Embryonic facial prominence (tissue), 1 donor: Measurements from ENCODE around the gene UBR3.
"Not testable (repeated sequence)": the region's sequence is repeated elsewhere in the genome, so short reads cannot be mapped to it uniquely, and the experiment has no call there.

Experiments
- DNase-seq: peaks from one replicate; pipeline ENCODE4 v3.0.0-alpha.2; 2016; ENCODE audit errors: extremely low spot score

UBR3 gene

DNA sequence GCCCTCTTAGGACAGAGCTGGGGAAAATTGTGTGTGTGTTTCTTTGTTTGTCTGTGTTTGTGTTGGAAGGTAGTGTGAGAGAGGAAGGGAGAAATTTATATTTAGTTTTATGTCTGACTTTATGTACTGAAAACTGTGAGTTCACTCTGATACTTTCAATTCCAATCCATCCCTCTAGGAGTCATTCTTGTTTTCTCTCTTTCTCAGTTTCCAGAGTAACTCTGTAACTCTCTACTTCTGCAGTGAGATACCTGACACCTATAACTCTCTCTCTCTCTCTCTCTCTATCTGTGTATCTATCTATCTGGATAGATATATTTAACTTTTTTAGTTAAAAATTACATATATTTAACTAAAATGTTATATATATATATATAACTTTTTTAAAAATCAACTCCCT is 128.7 kb downstream of the UBR3 start:
- no peak for DNase-seq

DNA sequence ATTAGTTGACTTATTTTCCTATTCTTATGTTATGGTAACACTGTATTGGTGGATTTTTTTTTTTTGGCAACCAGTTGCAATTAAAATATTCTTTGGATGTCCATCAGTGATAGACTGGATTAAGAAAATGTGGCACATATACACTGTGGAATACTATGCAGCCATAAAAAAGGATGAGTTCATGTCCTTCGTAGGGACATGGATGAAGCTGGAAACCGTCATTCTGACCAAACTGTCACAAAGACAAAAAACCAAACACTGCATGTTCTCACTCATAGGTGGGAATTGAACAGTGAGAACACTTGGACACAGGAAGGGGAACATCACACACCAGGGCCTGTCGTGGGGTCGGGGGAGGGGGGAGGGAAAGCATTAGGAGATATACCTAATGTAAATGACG is 130.0 kb downstream of the UBR3 start:
- DNase-seq, result not testable (repeated sequence)

DNA sequence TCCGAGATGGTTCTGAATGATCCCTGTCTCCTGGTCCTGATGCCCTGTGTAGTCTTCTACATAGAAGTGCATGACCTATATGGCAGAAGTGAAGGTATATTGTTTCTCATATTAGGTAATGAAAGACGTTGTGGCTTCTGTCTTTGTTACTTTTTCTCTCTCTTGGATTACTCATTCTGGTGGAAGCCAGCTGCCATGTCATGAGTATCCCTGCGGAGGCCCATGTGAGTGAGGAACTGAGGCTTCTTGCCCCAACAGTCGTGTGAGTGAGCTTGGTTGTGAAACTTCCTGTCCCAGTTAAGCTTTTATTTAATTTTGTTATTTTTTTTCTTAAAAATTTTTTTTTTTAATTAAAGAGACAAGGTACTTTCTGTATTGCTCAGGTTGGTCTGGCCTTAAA is 134.7 kb downstream of the UBR3 start:
- no peak for DNase-seq

DNA sequence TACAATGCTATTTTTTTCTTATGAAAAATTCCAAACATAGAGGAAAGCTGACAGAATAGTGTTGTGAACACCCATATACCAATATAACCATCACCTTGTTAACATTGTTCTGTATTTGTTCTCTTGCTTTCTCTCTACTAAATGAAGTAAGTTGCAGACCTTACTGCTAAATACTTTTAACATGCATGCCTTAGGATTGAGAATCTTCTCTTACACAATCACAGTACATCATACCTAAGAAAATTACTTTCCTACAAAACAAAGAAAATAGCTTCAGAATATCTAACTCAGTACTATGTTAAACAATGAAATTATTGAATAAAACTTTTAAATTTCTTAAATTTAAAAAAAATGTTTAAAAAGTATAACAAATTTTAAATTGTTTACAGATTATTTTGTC is 136.5 kb downstream of the UBR3 start:
- no peak for DNase-seq

DNA sequence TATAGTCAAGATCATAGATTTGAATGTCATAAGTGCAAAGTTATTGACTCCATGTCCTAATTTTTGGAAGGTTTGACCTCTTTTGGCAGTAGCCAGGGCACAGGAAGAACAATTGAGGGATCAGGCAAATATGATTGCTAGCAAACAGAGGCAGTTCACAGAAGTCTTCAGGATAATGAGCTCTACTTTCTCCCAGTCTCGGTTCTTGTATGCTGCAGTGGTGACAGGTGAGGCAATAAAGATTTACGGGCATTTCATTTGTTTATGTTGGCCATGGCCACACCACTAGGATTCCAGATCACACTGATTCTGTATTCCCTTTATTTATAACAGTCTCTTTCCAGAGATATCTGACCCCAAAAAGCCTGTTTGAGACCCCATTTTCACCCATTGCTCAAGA is 137.5 kb downstream of the UBR3 start:
- DNase-seq, result no peak

DNA sequence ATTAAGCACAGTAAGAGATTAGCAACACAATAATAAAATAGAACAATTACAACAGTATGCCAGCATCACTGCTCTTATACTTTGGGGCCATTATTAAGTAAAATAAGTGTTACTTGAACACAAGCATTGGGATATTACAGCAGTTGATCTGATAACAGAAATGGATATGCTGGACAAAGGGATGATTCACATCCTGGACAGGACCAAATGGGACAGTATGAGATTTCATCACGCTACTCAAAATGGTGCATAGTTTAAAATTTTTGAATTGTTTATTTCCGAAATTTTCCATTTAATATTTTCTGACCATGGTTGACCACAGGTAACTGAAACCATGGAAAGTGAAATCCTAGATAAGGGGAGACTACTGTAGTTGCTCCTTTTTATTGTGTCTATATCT is 138.2 kb downstream of the UBR3 start:
- DNase-seq, result no peak

DNA sequence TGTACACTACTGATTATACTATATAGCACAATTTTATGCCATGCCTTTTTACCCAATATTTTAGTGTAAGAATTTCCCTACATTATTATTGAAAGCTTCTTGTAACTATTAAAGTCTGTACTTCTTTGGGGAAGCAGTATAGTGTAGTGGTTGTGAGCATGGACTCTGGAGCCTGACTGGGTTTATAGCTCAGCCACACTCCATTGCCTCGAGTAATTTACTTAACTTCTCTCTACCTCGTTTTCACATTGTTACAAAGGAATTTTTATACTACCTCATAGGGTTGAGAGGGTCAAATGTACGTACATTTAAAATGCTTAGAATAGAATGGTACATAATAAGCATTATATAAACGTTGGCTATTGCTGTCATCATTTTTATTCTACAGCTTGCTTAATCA is 139.2 kb downstream of the UBR3 start:
- no peak for DNase-seq

DNA sequence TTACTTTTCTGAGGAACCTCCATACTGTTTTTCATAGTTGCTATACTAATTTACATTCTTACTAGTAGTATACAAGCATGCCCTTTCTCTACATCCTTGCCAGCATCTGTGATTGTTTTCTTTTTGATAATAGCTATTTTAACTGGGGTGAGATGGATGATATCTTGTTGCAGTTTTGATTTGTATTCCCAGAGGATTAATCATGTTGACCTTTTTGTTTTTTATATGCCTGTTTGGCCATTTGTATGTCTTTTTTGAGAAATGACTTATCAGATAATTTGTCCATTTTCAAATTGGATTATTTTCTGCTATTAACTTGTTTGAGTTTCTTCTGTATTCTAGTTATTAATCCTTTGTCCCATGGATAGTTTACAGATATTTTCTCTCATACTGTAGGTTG is 141.5 kb downstream of the UBR3 start:
- DNase-seq, result no peak

DNA sequence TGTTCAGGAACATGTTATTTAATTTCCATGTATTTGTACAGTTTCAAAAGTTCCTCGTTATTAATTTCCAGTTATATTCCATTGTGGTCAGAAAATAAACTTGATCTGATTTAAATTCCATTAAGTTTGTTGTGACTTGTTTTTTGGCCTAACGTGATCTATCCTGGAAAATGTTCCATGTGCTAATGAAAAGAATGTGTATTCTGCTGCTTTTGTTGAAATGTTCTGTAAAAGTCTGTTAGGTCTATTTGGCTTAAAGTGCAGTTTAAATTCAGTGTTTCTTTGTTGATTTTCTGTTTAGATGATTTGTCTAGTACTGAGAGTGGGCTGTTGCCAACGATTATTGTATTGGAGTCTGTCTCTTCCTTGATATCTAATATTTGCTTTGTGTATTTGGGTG is 148.0 kb downstream of the UBR3 start:
- no peak for DNase-seq

DNA sequence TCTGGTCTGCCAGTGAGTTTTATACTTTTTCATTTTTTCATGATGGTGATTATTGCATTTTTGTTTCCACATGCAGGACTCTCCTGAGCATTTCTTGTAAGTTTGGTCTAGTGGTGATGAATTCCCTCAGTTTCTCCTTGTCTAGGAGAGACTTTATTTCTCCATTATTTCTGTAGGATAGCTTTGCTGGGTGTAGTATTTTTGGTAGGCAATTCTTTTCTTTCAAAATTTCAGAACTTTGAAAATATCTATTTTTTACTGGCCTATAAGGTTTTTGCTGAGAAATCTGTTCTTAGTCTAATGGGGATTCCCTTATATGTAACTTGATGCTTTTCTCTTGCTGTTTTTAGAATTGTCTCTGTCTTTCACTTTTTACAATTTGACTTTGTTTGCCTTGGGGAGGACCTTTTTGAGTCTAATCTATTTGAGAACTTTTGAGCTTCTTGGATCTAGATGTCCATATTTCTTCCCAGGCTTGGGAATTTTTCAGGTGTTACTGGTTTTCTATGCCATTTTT is 149.1 kb downstream of the UBR3 start:
- no peak for DNase-seq

DNA sequence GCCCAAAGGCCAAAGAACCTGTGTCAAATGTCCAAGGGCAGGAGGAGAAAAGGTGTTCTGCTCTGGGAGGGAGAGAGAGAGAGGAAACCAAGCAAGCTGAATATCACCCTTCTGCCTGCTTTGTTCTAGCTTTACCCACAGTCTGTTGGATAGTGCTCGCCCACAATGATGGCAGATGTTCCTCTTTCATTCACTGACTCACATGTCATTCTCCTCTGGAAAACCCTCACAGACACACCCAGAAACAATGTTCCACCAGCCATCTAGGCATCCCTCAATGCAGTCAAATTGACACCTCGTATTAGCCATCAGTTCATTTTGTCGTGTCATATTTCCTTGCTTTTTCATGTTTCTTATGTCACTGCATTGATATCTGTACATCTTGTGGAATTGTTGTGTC is 150.3 kb downstream of the UBR3 start:
- DNase-seq, result no peak

DNA sequence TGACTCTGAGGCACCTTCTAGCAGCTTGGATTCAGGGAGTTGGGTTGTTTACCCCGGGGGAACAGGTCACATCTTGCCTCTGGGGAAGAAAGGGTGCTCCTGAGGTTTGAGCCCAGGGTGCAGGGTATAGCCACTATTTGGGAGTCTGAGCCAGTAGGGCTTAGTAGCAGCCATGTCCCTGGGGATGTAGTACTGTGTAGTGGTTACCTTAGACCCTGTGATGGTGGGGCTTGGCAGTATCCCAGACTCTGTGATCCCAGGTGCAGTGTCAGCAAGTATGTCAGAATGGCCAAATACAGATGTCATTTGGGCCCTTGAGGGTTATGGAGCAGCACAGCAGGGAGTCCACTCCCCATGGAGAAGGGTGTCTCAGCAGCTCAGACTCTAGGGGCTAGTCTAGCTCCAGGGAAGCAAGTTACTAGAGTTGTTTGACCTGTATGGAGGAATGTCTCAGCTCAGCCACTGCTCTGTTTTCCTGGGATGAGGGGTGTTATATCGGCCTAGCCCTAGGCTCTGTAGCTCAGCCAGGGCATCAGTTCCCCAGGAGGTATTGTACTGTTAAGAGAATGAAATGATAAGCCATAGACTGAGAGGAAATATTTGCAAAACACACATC is 151.3 kb downstream of the UBR3 start:
- DNase-seq, result no peak

DNA sequence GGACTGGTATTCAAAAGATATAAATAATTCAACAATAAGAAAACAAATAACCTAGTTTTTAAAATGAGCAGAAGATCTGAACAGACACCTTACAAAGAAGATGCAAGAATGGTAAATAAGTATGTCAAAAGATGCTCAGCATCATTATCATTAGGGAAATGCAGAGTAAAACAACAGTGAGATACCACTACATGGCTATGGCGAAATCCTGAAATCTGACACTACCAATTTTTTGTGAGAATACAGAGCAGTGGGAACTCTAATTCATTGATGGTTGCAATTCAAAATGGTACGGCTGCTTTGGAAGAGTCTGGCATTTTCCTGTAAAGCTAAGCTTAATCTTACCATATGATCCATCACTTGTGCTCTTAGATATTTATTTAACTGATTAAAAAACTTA is 151.8 kb downstream of the UBR3 start:
- no peak for DNase-seq

DNA sequence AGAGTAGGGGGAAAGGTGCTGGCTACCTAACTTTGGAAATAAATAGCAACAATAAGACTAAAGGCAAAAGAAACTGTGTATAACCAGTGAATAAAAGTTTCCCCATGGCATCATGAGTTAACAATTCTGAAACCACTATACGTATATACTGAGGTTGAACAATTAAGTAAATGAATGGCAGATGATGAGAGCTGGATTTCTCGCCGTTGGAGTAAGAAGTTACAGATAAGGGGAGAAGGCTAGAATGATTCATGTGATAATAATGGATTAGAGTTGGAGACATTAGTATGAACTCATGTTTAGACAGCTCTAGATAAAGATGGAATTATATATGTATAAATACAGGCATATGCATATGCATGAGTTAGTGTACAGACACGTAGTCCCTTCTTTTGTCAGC is 152.7 kb downstream of the UBR3 start:
- DNase-seq, result no peak

DNA sequence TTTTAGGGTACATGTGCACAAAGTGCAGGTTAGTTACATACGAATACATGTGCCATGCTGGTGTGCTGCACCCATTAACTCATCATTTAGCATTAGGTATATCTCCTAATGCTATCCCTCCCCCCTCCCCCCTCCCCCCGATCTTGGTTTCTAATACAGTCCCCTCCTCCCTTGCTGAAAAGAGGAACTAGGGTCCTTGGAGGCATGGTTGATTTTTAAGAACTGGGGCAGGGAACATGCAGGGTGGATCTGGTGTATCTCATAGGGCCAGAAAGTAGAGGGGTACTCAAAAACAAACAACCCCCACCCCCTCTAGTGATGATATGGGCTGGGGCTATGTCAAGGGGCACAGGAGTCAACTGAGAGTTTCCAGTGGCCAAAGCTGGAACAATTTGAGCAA is 153.4 kb downstream of the UBR3 start:
- DNase-seq, result no peak

DNA sequence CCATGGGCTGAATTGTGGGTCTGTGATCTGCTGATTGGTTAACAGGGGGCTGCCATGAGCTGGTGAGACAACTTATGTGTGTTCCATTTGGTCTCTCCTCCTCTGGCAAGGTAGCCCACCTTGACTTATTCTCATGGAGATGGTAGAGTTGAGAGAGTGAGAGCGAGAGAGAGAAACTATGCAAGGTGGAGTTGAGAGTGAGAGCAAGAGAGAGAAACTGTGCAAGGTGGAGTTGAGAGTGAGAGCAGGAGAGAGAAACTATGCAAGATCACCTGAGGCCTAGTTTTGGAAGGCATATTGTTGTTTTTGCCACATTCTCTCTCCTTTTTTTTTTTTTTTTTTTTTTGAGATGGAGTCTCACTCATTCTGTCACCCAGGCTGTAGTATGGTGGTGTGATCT is 155.7 kb downstream of the UBR3 start:
- DNase-seq, result no peak

DNA sequence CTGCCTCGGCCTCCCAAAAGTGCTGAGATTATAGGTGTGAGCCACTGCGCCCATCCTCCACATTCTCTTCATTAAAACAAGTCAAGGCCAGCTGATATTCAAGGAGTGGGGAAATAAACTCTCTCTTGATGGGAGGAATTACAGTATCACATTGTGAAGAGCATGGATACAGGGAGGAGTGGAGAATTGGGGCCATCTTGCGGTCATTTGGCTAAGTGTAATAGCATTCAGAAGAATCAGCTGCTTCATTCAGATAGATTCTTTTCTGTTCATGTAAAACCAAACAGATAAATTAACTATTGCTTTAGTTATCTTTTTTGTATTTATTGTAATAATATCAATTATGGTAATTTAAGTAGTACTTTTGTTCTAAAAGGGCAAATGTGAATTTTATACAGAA is 156.3 kb downstream of the UBR3 start:
- no peak for DNase-seq

DNA sequence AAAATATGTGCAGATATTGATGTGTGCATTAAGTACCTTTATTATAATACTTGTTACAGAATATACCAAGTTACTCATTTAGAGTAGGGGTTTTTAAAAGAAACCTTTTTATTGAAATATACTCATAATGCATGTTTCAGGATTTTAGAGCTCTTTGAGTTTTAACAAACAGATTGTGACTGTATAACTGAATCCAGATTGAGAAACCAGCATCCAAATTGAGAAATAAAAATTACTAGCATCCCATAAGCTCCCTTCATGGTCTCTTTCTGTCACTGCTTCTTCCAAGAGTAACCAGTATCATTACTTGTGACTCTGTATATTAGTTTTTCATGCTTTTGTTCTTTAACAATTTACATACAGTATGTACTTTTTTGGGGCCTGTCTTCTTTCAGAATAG is 156.9 kb downstream of the UBR3 start:
- no peak for DNase-seq

DNA sequence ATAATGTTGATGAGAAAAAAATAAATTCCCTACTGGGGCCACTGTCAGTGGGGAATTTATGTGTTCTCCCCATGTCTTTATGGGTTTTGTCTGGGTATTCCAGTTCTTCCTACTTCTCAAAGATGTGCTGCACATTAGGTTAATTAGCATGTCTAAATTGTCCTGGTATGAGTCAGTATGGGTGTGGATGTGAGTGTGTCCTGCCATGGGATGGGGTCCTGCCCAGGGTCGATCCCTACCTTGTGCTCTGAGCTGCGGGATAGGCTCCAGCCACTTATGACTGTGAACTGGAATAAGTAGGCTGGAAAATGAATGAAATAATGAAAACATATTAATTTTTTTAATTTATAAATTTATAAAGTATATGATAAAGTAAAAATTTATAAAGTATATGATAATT is 167.5 kb downstream of the UBR3 start:
- DNase-seq, result no peak

DNA sequence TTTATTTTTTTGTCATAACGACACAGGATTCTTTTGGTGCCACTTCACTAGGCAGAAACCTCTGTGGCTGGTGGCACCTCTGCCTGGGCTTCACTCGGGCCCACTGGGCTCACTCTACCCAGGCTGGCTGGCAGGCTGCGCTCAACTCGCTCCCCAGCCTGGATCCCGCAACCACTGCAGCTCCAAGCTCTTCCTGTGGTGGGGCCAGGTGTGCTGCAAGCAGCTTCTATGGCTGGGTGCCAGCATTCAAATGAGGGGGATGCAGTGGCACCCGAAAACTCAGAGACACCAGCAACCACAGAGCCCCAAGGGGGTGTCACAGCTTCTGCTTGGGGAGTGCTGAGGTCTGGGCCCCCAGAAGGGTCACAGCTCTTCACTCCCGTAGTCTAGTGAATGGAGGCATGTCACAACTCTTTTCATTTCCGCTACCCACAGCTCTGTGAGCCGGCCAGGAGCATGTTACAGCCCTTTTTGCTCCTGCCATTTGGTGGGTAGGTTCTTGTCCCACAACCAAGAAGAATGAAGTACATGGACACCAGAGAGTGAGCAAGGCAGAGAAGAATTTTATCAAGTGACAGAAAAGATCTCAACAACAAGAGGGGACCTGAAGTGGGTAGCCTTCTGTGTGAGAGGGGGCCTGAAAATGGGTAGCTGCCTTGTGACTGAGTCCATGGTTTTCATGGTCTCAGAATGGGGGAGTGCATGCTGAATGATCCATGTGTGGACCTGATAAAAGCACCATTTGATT is 170.1 kb downstream of the UBR3 start:
- DNase-seq, result no peak

DNA sequence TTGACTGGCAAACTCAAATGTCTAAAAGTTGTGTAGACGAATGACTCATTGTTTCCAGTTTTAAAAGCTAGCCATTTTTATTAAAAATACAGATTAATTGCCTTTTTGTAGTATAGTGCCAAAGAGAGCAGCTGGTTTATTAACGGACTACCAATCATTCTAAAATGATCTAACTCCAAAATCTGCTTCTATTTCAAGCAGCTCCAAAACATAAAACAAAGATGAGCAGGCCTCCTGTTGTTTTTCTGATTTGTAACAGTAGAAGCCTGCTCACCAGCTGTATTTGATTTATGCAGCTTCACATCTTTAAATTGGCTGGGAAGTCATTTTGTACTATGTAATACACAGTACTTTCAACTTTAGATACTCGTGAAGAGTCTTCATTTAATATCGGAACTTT is 171.8 kb downstream of the UBR3 start:
- DNase-seq, result no peak

DNA sequence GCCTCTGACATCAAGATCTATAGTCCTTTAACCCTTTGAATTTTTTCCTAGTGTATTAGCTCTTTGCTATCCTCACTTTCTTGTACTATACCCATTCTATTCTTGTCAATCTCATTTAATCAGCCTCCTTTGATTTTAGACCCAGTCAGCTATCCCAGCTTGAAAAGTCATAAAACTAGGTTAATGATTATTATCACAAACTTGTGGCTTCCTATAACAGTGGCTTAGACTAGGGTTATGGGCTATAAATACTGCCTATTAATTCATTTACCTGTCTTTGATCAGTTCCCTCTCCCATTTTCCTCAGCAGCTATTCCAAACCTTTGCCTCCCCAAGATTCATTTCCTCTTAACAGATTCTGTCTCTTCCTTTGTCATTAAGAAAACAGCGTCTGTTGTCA is 174.8 kb downstream of the UBR3 start:
- no peak for DNase-seq

DNA sequence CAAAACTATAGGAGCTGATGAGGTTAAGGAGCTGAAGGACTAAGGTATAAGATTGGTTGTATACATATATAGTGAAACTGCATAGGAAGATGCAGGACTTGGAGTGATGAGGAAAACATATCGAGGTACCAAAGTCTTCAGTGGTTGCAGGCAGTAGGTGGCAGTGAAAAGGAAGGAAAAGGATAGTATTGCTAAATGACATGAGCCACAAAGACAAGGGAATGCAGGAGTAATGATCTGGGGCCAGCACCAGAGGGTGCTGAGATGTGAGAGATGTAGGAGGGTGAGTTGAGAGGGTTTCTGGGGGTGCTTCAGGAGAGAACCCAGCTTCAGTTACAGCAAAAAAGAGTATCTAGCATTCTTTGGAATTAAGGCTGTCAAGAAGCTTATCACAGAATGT is 178.4 kb downstream of the UBR3 start:
- DNase-seq, result no peak
